Measurements from ENCODE around the gene SERPINA9.

DNA sequence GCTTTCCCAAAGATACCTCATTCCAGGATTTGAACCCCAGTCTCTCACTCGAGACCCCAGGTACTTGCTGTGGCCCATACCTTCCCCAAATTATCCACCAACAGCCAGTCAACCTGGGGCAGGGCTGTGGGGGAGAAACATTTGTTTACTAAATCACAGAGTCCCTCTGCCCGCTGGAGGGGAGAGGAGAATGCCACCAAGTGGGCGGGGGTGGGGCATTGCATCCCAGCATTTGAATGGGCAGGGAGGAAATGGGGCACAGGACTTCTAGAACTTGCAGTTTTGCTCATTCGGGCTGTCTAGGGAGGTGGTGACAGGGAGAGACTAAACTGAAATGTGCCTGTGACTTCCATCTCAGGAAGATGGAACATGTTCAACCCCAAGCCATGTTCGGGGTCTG lies 10.9 kb upstream of the SERPINA9 start:
- TF ChIP-seq, protein P1, sequence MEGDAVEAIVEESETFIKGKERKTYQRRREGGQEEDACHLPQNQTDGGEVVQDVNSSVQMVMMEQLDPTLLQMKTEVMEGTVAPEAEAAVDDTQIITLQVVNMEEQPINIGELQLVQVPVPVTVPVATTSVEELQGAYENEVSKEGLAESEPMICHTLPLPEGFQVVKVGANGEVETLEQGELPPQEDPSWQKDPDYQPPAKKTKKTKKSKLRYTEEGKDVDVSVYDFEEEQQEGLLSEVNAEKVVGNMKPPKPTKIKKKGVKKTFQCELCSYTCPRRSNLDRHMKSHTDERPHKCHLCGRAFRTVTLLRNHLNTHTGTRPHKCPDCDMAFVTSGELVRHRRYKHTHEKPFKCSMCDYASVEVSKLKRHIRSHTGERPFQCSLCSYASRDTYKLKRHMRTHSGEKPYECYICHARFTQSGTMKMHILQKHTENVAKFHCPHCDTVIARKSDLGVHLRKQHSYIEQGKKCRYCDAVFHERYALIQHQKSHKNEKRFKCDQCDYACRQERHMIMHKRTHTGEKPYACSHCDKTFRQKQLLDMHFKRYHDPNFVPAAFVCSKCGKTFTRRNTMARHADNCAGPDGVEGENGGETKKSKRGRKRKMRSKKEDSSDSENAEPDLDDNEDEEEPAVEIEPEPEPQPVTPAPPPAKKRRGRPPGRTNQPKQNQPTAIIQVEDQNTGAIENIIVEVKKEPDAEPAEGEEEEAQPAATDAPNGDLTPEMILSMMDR (IDR thresholded peaks at IDR 0.05; ENCODE audit: insufficient read depth, low read length, poor library complexity, severe bottlenecking): no peak
- TF ChIP-seq EZH2phosphoT487 (conservative IDR thresholded peaks at IDR 0.05; ENCODE audit: low read length): no peak

Data from SU-DHL-6 (cell line).